Hepatocyte (in vitro differentiated cells): Measurements from ENCODE around the gene TMEM132A. TPM values are rescaled to one million over a fixed set of nuclear protein-coding genes. Genes with fewer than 3 reads are reported as not detected.

Source experiments
- DNase-seq: peaks from one replicate; pipeline ENCODE4 v3.0.0-alpha.2; 2016; ENCODE audit warnings: low spot score
- H2AFZ ChIP-seq: fragments of 200-600 bp; sonication (generic); 2 replicates; pipeline ENCODE4 v1.6.0; 2016; ENCODE audit warnings: antibody characterized with exemption, mild to moderate bottlenecking
- H3K27ac ChIP-seq: fragments of 200-600 bp; sonication (generic); 2 replicates; pipeline ENCODE4 v1.5.1; 2016; ENCODE audit warnings: mild to moderate bottlenecking
- H3K27me3 ChIP-seq: fragments of 200-600 bp; sonication (generic); 2 replicates; pipeline ENCODE4 v1.6.1; 2016
- H3K36me3 ChIP-seq: fragments of 200-600 bp; sonication (generic); replicated peaks from 2 replicates; pipeline ENCODE4 v1.5.1; 2016; ENCODE audit warnings: low read depth; ENCODE audit not compliant: insufficient read depth
- H3K4me1 ChIP-seq: fragments of 200-600 bp; sonication (generic); 2 replicates; pipeline ENCODE4 v1.5.1; 2016; ENCODE audit warnings: mild to moderate bottlenecking, moderate library complexity; ENCODE audit not compliant: insufficient read depth
- H3K4me2 ChIP-seq: fragments of 200-600 bp; sonication (generic); 2 replicates; pipeline ENCODE4 v1.6.0; 2016
- H3K4me3 ChIP-seq: fragments of 200-600 bp; sonication (generic); 2 replicates; pipeline ENCODE4 v1.5.1; 2016; ENCODE audit warnings: mild to moderate bottlenecking
- H3K79me2 ChIP-seq: fragments of 200-600 bp; sonication (generic); 2 replicates; pipeline ENCODE4 v1.6.0; 2017; ENCODE audit warnings: mild to moderate bottlenecking
- H3K9me2 ChIP-seq: fragments of 200-600 bp; sonication (generic); replicated peaks from 2 replicates; pipeline ENCODE4 v1.6.0; 2017; ENCODE audit warnings: mild to moderate bottlenecking; ENCODE audit not compliant: insufficient read depth
- H3K9me3 ChIP-seq: fragments of 200-600 bp; sonication (generic); 2 replicates; pipeline ENCODE4 v1.5.1; 2016; ENCODE audit warnings: low read depth, mild to moderate bottlenecking
- H4K20me1 ChIP-seq: fragments of 200-600 bp; sonication (generic); 2 replicates; pipeline ENCODE4 v1.6.0; 2016; ENCODE audit warnings: mild to moderate bottlenecking; ENCODE audit not compliant: insufficient read depth, poor library complexity, severe bottlenecking
- EZH2 ChIP-seq: fragments of 200-600 bp; sonication (generic); IDR thresholded peaks from 2 replicates; pipeline ENCODE4 v1.6.1; 2016; ENCODE audit warnings: antibody characterized with exemption, mild to moderate bottlenecking, borderline replicate concordance
- EZH2phosphoT487 ChIP-seq: fragments of 200-600 bp; sonication (generic); IDR thresholded peaks from one replicate; pipeline ENCODE4 v1.6.1; 2018; ENCODE audit warnings: antibody characterized with exemption, mild to moderate bottlenecking, low read depth, moderate library complexity; ENCODE audit not compliant: unreplicated experiment, severe bottlenecking
- WGBS: methylation state at CpG from one replicate; pipeline ENCODE4 v1.1.6; 2016; ENCODE audit warnings: low lambda C conversion rate; ENCODE audit errors: missing lambda C conversion rate; 5-methylcytosine and 5-hydroxymethylcytosine counted together
- polyA plus RNA-seq: library from polyadenylated mRNA; unstranded; fragments of >200 nt; fragmentation: Nextera tagmentation; extraction: Ambion mirVana; gene quantifications from 2 replicates; pipeline ENCODE4 v1.2.1, GENCODE V29; 2016
- total RNA-seq: library from RNA; depleted of rRNA; stranded (reverse); fragments of >200 nt; gene quantifications from 2 replicates; pipeline ENCODE4 v1.2.3, GENCODE V29; 2014
- TF ChIP-seq, protein P1 (sequence below): fragments of 200-600 bp; sonication (generic); IDR thresholded peaks from 2 replicates; pipeline ENCODE4 v1.5.1; 2016; ENCODE audit warnings: antibody characterized with exemption, mild to moderate bottlenecking; ENCODE audit not compliant: poor library complexity

Gene TMEM132A
- total and polyA plus RNA-seq, 2 experiments from 2014 or later = 44.3 to 98.7 TPM

DNA sequence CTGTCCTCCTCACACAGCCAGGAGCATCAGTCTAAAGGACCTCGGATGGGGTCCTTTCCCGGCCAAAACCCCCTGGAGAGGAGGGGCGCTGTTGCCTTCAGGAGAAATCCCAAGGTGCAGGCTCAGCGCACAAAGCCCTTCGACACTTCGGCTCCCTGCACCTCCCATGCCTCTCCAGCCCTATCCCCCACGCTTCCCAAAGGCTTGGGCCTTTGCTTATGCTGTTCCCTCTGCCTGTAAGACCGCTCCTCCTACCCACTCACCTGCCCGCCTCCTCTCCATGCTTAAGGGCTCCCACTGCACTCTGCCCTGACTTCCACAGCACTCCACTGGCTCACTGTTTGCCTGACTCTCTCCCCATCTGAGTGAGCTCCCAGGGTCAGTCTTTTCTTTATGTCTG lies 14.2 kb downstream of the TMEM132A start:
- Histone ChIP-seq H3K4me1 (peaks cover 6% of the 10 kb centered on the region), H4K20me1 (no peaks in the 10 kb centered on the region), H3K4me2 (no peak overlapping the region), H3K4me3 (no peak overlapping the region), H2AFZ (no peak overlapping the region), H3K36me3 (no peaks in the 10 kb centered on the region), H3K9me2 (no peaks in the 10 kb centered on the region), H3K27me3 (no peaks in the 10 kb centered on the region), H3K9me3 (no peaks in the 10 kb centered on the region), H3K79me2 (no peaks in the 10 kb centered on the region), H3K27ac (no peak overlapping the region)
- TF ChIP-seq, protein P1, sequence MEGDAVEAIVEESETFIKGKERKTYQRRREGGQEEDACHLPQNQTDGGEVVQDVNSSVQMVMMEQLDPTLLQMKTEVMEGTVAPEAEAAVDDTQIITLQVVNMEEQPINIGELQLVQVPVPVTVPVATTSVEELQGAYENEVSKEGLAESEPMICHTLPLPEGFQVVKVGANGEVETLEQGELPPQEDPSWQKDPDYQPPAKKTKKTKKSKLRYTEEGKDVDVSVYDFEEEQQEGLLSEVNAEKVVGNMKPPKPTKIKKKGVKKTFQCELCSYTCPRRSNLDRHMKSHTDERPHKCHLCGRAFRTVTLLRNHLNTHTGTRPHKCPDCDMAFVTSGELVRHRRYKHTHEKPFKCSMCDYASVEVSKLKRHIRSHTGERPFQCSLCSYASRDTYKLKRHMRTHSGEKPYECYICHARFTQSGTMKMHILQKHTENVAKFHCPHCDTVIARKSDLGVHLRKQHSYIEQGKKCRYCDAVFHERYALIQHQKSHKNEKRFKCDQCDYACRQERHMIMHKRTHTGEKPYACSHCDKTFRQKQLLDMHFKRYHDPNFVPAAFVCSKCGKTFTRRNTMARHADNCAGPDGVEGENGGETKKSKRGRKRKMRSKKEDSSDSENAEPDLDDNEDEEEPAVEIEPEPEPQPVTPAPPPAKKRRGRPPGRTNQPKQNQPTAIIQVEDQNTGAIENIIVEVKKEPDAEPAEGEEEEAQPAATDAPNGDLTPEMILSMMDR = no peak
- TF ChIP-seq EZH2 (no peak), EZH2phosphoT487 (no peak)
- DNase-seq = no peak
- WGBS = 87% methylated on average over 9 of the region's 9 CpGs

DNA sequence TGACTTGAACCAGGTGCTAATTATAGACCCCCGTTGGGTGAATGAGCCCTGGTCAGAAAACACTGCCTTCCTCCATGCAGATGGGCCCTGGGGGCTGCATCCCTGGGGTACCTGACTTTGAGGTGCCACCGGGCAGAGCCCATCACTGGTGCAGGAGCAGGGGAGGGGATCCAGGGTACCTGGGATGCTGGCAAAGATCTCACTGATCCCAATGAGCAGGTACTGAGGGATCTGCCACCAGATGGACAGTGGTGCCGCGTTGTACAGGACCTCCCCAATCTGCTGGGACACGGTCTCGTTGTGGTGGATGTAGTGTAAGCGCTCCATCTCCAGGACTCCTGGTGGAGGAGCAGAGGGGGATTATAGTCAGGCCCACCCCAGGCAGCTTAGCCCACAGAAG lies 15.0 kb downstream of the TMEM132A start:
- DNase-seq = no peak
- WGBS = 89% methylated on average over 7 of the region's 7 CpGs
- no peaks in the 10 kb centered on the region for H3K9me2 ChIP-seq
- no peak overlapping the region for H3K4me2 ChIP-seq
- TF ChIP-seq EZH2 = no peak
- TF ChIP-seq, protein P1 = no peak
- no peak for TF ChIP-seq EZH2phosphoT487
- no peaks in the 10 kb centered on the region for H4K20me1 ChIP-seq
- H2AFZ ChIP-seq = no peak overlapping the region
- no peaks in the 10 kb centered on the region for H3K36me3 ChIP-seq
- no peak overlapping the region for H3K4me3 ChIP-seq
- H3K4me1 ChIP-seq = peaks cover 6% of the 10 kb centered on the region
- H3K27me3 ChIP-seq = no peaks in the 10 kb centered on the region
- H3K9me3 ChIP-seq = no peaks in the 10 kb centered on the region
- no peaks in the 10 kb centered on the region for H3K79me2 ChIP-seq
- no peak overlapping the region for H3K27ac ChIP-seq

DNA sequence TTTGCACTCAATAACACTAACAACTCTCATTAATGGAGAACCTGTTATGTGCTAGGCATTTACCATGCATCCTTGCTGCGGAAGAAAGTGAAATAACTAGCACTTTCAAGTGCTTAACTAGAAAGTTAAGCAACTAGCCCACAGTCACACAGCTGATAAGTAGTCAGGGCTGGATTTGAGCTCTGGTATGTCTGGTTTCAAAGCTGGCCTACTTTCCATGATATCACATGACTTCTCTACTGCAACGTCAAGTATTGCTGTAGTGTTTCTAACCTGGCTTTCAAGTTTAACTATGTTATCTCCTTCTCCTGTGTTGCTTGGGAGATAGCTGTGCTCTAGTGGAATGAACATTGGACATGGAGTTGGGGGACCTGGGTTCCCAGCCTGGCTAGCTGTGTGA lies 15.6 kb downstream of the TMEM132A start:
- H4K20me1 ChIP-seq = no peaks in the 10 kb centered on the region
- peak; percentile 68 for DNase-seq
- H3K4me3 ChIP-seq = no peak overlapping the region
- H3K27me3 ChIP-seq = no peaks in the 10 kb centered on the region
- H2AFZ ChIP-seq = no peak overlapping the region
- peak overlapping the region; percentile 44 for H3K27ac ChIP-seq
- no peaks in the 10 kb centered on the region for H3K9me3 ChIP-seq
- TF ChIP-seq EZH2 (no peak), EZH2phosphoT487 (no peak)
- TF ChIP-seq, protein P1 = no peak
- WGBS = 35% methylated on average over 2 of the region's 2 CpGs
- no peaks in the 10 kb centered on the region for H3K9me2 ChIP-seq
- H3K4me2 ChIP-seq = no peak overlapping the region
- peaks cover 6% of the 10 kb centered on the region for H3K4me1 ChIP-seq
- H3K36me3 ChIP-seq = no peaks in the 10 kb centered on the region
- H3K79me2 ChIP-seq = no peaks in the 10 kb centered on the region
